CD4-positive, alpha-beta T cell treated with Interleukin-4 for 1 hour (primary cell): Measurements from ENCODE around the gene DMBX1.

Experiments
- DNase-seq, 2 donors: peaks; one replicate each; pipeline ENCODE4 v3.0.0-alpha.2; 2020 to 2022

Gene DMBX1

GRCh38 chr1:46489638-46490405 is at the start of gene DMBX1:
DMBX1 (plus strand) TSS chr1:46489836; CDS start chr1:46507011, 17,175 bp downstream.
- peak in 1 of 2 donors; percentile 19 for DNase-seq

GRCh38 chr1:46440478-46440877 is 49.2 kb upstream of the DMBX1 start:
- DNase-seq: no peak

- DNase-seq: peak; percentile 67 to 68
These were observed 47.1 kb upstream of the DMBX1 start for GRCh38 chr1:46442317-46443161.

GRCh38 chr1:46444466-46444865 is 45.2 kb upstream of the DMBX1 start:
- DNase-seq: no peak

GRCh38 chr1:46445773-46446256 is 43.8 kb upstream of the DMBX1 start:
- DNase-seq: no peak

GRCh38 chr1:46446646-46447498 is 42.8 kb upstream of the DMBX1 start:
- peak; percentile 65 for DNase-seq

- no peak for DNase-seq
These were observed 42.0 kb upstream of the DMBX1 start for GRCh38 chr1:46447499-46448108.

GRCh38 chr1:46448109-46448911 is 41.3 kb upstream of the DMBX1 start:
- DNase-seq: no peak

- no peak for DNase-seq
These were observed 40.1 kb upstream of the DMBX1 start for GRCh38 chr1:46449223-46450159.

- DNase-seq: no peak
These were observed 39.5 kb upstream of the DMBX1 start for GRCh38 chr1:46450160-46450517.

GRCh38 chr1:46451948-46452930 is 37.4 kb upstream of the DMBX1 start:
- DNase-seq: no peak

- DNase-seq: no peak
These were observed 36.7 kb upstream of the DMBX1 start for GRCh38 chr1:46452931-46453325.

GRCh38 chr1:46453449-46453848 is 36.2 kb upstream of the DMBX1 start:
- no peak for DNase-seq

- no peak for DNase-seq
These were observed 33.7 kb upstream of the DMBX1 start for GRCh38 chr1:46455951-46456350.

- no peak for DNase-seq
These were observed 33.1 kb upstream of the DMBX1 start for GRCh38 chr1:46456411-46456963.

GRCh38 chr1:46457178-46457577 is 32.5 kb upstream of the DMBX1 start:
- no peak for DNase-seq

- no peak for DNase-seq
These were observed 31.4 kb upstream of the DMBX1 start for GRCh38 chr1:46458190-46458589.

GRCh38 chr1:46458846-46459245 is 30.8 kb upstream of the DMBX1 start:
- DNase-seq: no peak

- no peak for DNase-seq
These were observed 30.3 kb upstream of the DMBX1 start for GRCh38 chr1:46459315-46459714.
